Natural killer cell (primary cell): ENCODE results near the gene EPHB2. TPM values are rescaled to one million over a fixed set of nuclear protein-coding genes. Genes with fewer than 3 reads are reported as not detected.
A peak's percentile ranks its signal among the peaks of the same experiment; 100 is the strongest.

Experiments used
- ATAC-seq, 3 donors: fragments of 150-1000 bp in 2 of 3; fragments of 200-7000 bp in 1 of 3; cut with Tn5 transposase; 1 replicate in 1 of 3; 2 replicates in 2 of 3; pipeline ENCODE4 v1.10.0; 2021; ENCODE audit warnings: mild to moderate bottlenecking in 2 of 3, moderate library complexity in 2 of 3
- DNase-seq, 2 donors: peaks; one replicate each; pipeline versions ENCODE4 v3.0.0 to v3.0.0-alpha.2; 2013 to 2021; ENCODE audit warnings: mixed read lengths in 1 of 2
- H3K27ac ChIP-seq: one replicate; pipeline ENCODE4 v1.5.1; 2013; ENCODE audit warnings: mild to moderate bottlenecking, low read length
- H3K27me3 ChIP-seq: one replicate; pipeline ENCODE4 v1.6.1; 2013; ENCODE audit warnings: low read length; ENCODE audit not compliant: control insufficient read depth, insufficient read depth
- H3K36me3 ChIP-seq: one replicate; pipeline ENCODE4 v1.6.1; 2013; ENCODE audit warnings: low read length; ENCODE audit not compliant: control insufficient read depth, insufficient read depth
- H3K4me1 ChIP-seq: one replicate; pipeline ENCODE4 v1.6.1; 2013; ENCODE audit warnings: low read length; ENCODE audit not compliant: control insufficient read depth, insufficient read depth
- H3K4me3 ChIP-seq: one replicate; pipeline ENCODE4 v1.5.1; 2013; ENCODE audit warnings: low read length
- H3K9me3 ChIP-seq: one replicate; pipeline ENCODE4 v1.6.1; 2013; ENCODE audit warnings: low read length; ENCODE audit not compliant: control insufficient read depth, insufficient read depth
- H3K27ac Mint-ChIP-seq, 2 donors: one replicate each; pipeline ENCODE4 v1.8.0; 2022; ENCODE audit warnings: mild to moderate bottlenecking in 2 of 2, mixed read lengths in 2 of 2, moderate library complexity in 1 of 2
- H3K27me3 Mint-ChIP-seq, 2 donors: one replicate each; pipeline ENCODE4 v1.8.0; 2022; ENCODE audit warnings: low read depth in 2 of 2, mixed read lengths in 2 of 2
- H3K36me3 Mint-ChIP-seq: one replicate; pipeline ENCODE4 v1.8.0; 2022; ENCODE audit warnings: mixed read lengths
- H3K4me1 Mint-ChIP-seq, 2 donors: one replicate each; pipeline ENCODE4 v1.8.0; 2022; ENCODE audit warnings: mixed read lengths in 2 of 2
- H3K4me3 Mint-ChIP-seq: one replicate; pipeline ENCODE4 v1.8.0; 2022; ENCODE audit warnings: mild to moderate bottlenecking, moderate library complexity, mixed read lengths
- H3K9me3 Mint-ChIP-seq, 2 donors: one replicate each; pipeline ENCODE4 v1.8.0; 2022; ENCODE audit warnings: mixed read lengths in 2 of 2
- CTCF ChIP-seq: fragments of 200-600 bp; IDR thresholded peaks from one replicate; pipeline ENCODE4 v1.8.0; 2022; ENCODE audit warnings: antibody characterized with exemption
- WGBS: methylation state at CpG from one replicate; pipeline ENCODE4 v1.1.7; 2013; ENCODE audit warnings: missing lambda C conversion rate; ENCODE audit not compliant: insufficient coverage; 5-methylcytosine and 5-hydroxymethylcytosine counted together
- intact Hi-C: fragments of 100-400 bp; cut with micrococcal nuclease; formaldehyde crosslinking; loops from one replicate; pipeline ENCODE4 v1.14.2; 2022
- total RNA-seq, 4 donors: library from RNA; stranded (reverse); fragments of 120-200 nt in 1 of 4; gene quantifications; one replicate each; pipeline versions ENCODE4 v1.2.3 to v1.2.4, GENCODE V29; 2013 to 2022

EPHB2 gene
- total RNA-seq, 3 donors from 2014 or later (not counting 1 experiment from before 2014, with no cell fraction given), result 0.14 to 0.23 TPM; not detected in 1

GRCh38 chr1:22920734-22921451, 210.3 kb downstream of the EPHB2 start:
- no peak for TF ChIP-seq CTCF
- Mint-ChIP-seq H3K27me3 (peaks cover under 1 to 7% of the 10 kb centered on the region in 2 donors), H3K4me1 (no peaks in the 10 kb centered on the region), H3K4me3 (no peak overlapping the region), H3K27ac (no peak overlapping the region), H3K9me3 (no peaks in the 10 kb centered on the region), H3K36me3 (no peaks in the 10 kb centered on the region)
- WGBS, result 68% methylated on average over 8 of the region's 8 CpGs
- no peaks in the 10 kb centered on the region for H3K4me1 ChIP-seq
- DNase-seq (no peak), ATAC-seq (peak in 1 of 3 donors; percentile 15)
- no peaks in the 10 kb centered on the region for H3K36me3 ChIP-seq
- H3K4me3 ChIP-seq, result no peak overlapping the region
- no peak overlapping the region for H3K27ac ChIP-seq
- intact Hi-C loops, result no loop called here
- H3K9me3 ChIP-seq, result no peaks in the 10 kb centered on the region
- H3K27me3 ChIP-seq, result no peaks in the 10 kb centered on the region

- H3K9me3 Mint-ChIP-seq, result no peaks in the 10 kb centered on the region
- H3K9me3 ChIP-seq, result no peaks in the 10 kb centered on the region
- no peak overlapping the region for H3K4me3 Mint-ChIP-seq
- H3K36me3 Mint-ChIP-seq, result no peaks in the 10 kb centered on the region
- no peak for ATAC-seq
- H3K27ac ChIP-seq, result no peak overlapping the region
- peaks cover 0 to 7% of the 10 kb centered on the region in 2 donors for H3K27me3 Mint-ChIP-seq
- intact Hi-C loops, result no loop called here
- no peak for TF ChIP-seq CTCF
- H3K4me1 Mint-ChIP-seq, result no peaks in the 10 kb centered on the region
- H3K27ac Mint-ChIP-seq, result no peak overlapping the region
- H3K4me3 ChIP-seq, result no peak overlapping the region
- H3K27me3 ChIP-seq, result no peaks in the 10 kb centered on the region
- no peak for DNase-seq
- H3K36me3 ChIP-seq, result no peaks in the 10 kb centered on the region
- no peaks in the 10 kb centered on the region for H3K4me1 ChIP-seq
- 89% methylated on average over 8 of the region's 8 CpGs for WGBS
These were observed 210.9 kb downstream of the EPHB2 start for GRCh38 chr1:22921452-22922126.

GRCh38 chr1:22922640-22923039, 212.0 kb downstream of the EPHB2 start:
- Histone ChIP-seq H3K4me1 (no peaks in the 10 kb centered on the region), H3K4me3 (no peak overlapping the region), H3K36me3 (no peaks in the 10 kb centered on the region), H3K27me3 (no peaks in the 10 kb centered on the region), H3K27ac (no peak overlapping the region), H3K9me3 (no peaks in the 10 kb centered on the region)
- Mint-ChIP-seq H3K27me3 (peaks cover 7 to 10% of the 10 kb centered on the region in 2 donors), H3K36me3 (no peaks in the 10 kb centered on the region), H3K4me3 (no peak overlapping the region), H3K4me1 (no peaks in the 10 kb centered on the region), H3K27ac (no peak overlapping the region), H3K9me3 (no peaks in the 10 kb centered on the region)
- TF ChIP-seq CTCF, result no peak
- DNase-seq, result no peak
- ATAC-seq, result no peak
- WGBS, result 83% methylated on average over 1 of the region's 1 CpG
- intact Hi-C loops, result no loop called here
